G401 (cell line): Measurements from ENCODE around the gene POP7. TPM values are rescaled to one million over a fixed set of nuclear protein-coding genes. Genes with fewer than 3 reads are reported as not detected.
"Not testable (repeated sequence)": the region's sequence is repeated elsewhere in the genome, so short reads cannot be mapped to it uniquely, and the experiment has no call there.

ENCODE experiments used
- DNase-seq: peaks from one replicate; pipeline ENCODE4 v3.0.0-alpha.2; 2015; ENCODE audit warnings: low spot score
- in situ Hi-C: cut with HindIII; loops from 2 replicates; pipeline ENCODE4 v1.10.0; 2016; ENCODE audit warnings: low sequenced_read_pairs, mixed read lengths
- total RNA-seq: library from RNA; depleted of rRNA; stranded (reverse); fragments of >200 nt; shearing (Covaris generic); gene quantifications from 2 replicates; pipeline ENCODE4 v1.2.3, GENCODE V29; 2014

The POP7 gene
- total RNA-seq, 1 experiment from 2014 or later: 116 TPM

- in situ Hi-C loops: no loop called here
- no peak for DNase-seq
Observed at GRCh38 chr7:100720671-100721504, 15.0 kb downstream of the POP7 start.

GRCh38 chr7:100721505-100721812 lies 15.5 kb downstream of the POP7 start:
- DNase-seq: no peak
- in situ Hi-C loops: no loop called here

- in situ Hi-C loops: no loop called here
- no peak for DNase-seq
Observed at GRCh38 chr7:100722480-100723212, 16.7 kb downstream of the POP7 start.

- no peak for DNase-seq
- in situ Hi-C loops: no loop called here
Observed at GRCh38 chr7:100723732-100724275, 17.9 kb downstream of the POP7 start.

GRCh38 chr7:100724364-100724763 lies 18.4 kb downstream of the POP7 start:
- DNase-seq, in situ Hi-C loops: not testable (repeated sequence)

GRCh38 chr7:100726996-100727761 lies 21.3 kb downstream of the POP7 start:
- DNase-seq: no peak

GRCh38 chr7:100728196-100728595 lies 22.3 kb downstream of the POP7 start:
- DNase-seq: no peak
- in situ Hi-C loops: no loop called here

More at GRCh38 chr7:100726996-100727761, 21.3 kb downstream of the POP7 start:
- in situ Hi-C loops: no loop called here

- in situ Hi-C loops: no loop called here
Observed at GRCh38 chr7:100730136-100730800, 24.3 kb downstream of the POP7 start.

GRCh38 chr7:100731937-100732636 lies 26.2 kb downstream of the POP7 start:
- in situ Hi-C loops: no loop called here
- no peak for DNase-seq

More at GRCh38 chr7:100730136-100730800, 24.3 kb downstream of the POP7 start:
- no peak for DNase-seq

- in situ Hi-C loops: no loop called here
- DNase-seq: no peak
Observed at GRCh38 chr7:100735730-100736129, 29.8 kb downstream of the POP7 start.

- in situ Hi-C loops: no loop called here
- no peak for DNase-seq
Observed at GRCh38 chr7:100736671-100737070, 30.8 kb downstream of the POP7 start.

GRCh38 chr7:100739934-100740333 lies 34.0 kb downstream of the POP7 start:
- no peak for DNase-seq
- in situ Hi-C loops: no loop called here

GRCh38 chr7:100744605-100745004 lies 38.7 kb downstream of the POP7 start:
- no peak for DNase-seq
- in situ Hi-C loops: no loop called here

- no peak for DNase-seq
- in situ Hi-C loops: no loop called here
Observed at GRCh38 chr7:100745184-100745583, 39.3 kb downstream of the POP7 start.

- DNase-seq: no peak
- in situ Hi-C loops: no loop called here
Observed at GRCh38 chr7:100752994-100753393, 47.1 kb downstream of the POP7 start.

GRCh38 chr7:100753750-100754149 lies 47.8 kb downstream of the POP7 start:
- no peak for DNase-seq

More at GRCh38 chr7:100753750-100754149, 47.8 kb downstream of the POP7 start:
- in situ Hi-C loops: no loop called here
